Muscle of leg (tissue), 11 donors: ENCODE measurements around the gene DOCK8. TPM values are rescaled to one million over a fixed set of nuclear protein-coding genes. Genes with fewer than 3 reads are reported as not detected.
"Not testable (repeated sequence)": the region's sequence is repeated elsewhere in the genome, so short reads cannot be mapped to it uniquely, and the experiment has no call there.

Experiments
- DNase-seq: peaks from one replicate; pipeline ENCODE4 v3.0.0; 2013
- H3K27ac ChIP-seq: one replicate; pipeline ENCODE4 v1.5.1; 2013; ENCODE audit warnings: mild to moderate bottlenecking, low read length, control low read depth
- H3K27me3 ChIP-seq: one replicate; pipeline ENCODE4 v1.6.1; 2013; ENCODE audit warnings: low read length; ENCODE audit not compliant: control insufficient read depth, insufficient read depth
- H3K36me3 ChIP-seq: one replicate; pipeline ENCODE4 v1.6.1; 2013; ENCODE audit warnings: low read length; ENCODE audit not compliant: control insufficient read depth, insufficient read depth
- H3K4me1 ChIP-seq: one replicate; pipeline ENCODE4 v1.6.1; 2013; ENCODE audit warnings: low read length; ENCODE audit not compliant: control insufficient read depth, insufficient read depth
- H3K4me3 ChIP-seq: one replicate; pipeline ENCODE4 v1.5.1; 2013; ENCODE audit warnings: low read length, control low read depth
- H3K9me3 ChIP-seq: replicated peaks from 2 replicates; pipeline ENCODE4 v1.6.1; 2013; ENCODE audit warnings: low read depth, low read length; ENCODE audit not compliant: control insufficient read depth
- WGBS: methylation state at CpG from one replicate; pipeline ENCODE4 v1.1.5; 2013; ENCODE audit warnings: missing lambda C conversion rate; ENCODE audit not compliant: insufficient coverage; 5-methylcytosine and 5-hydroxymethylcytosine counted together
- polyA plus RNA-seq, 8 donors: library from polyadenylated mRNA; unstranded; fragments of 120-200 nt; gene quantifications; one replicate each; pipeline versions ENCODE4 v1.2.1 to v1.2.3, GENCODE V29; 2013; ENCODE audit warnings: inconsistent platforms in 1 of 8, low replicate concordance in 1 of 8; ENCODE audit not compliant: insufficient read length in 8 of 8, insufficient read depth in 1 of 8
- total RNA-seq: library from RNA; stranded (reverse); fragments of 120-200 nt; gene quantifications from one replicate; pipeline ENCODE4 v1.2.4, GENCODE V29; 2013

Gene DOCK8
- total and polyA plus RNA-seq, 9 donors = 3.2 to 8.4 (median 5.7) TPM

DNA sequence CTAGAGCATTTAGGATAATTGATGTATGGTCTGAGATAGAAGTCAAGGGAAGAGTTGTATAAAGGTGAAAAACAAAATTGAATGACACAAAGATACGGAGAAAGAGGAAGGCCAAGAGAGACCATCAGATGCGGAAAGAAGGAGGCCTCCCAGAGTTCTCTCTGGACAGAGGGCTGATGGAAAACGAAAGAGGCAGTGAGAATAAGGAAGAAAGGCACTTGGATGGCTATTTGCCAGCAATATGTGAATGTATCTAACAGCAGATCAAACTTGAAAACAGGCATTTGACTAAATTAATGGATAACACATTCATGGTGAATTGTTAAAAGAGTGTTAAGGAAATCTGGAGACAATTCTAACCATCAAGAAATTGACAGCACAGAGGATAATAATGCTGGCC lies 2.4 kb upstream of the DOCK8 start:
- peak; percentile 66 for DNase-seq
- H3K27ac ChIP-seq = no peak overlapping the region
- no peaks in the 10 kb centered on the region for H3K36me3 ChIP-seq
- WGBS = 92% methylated on average over 2 of the region's 3 CpGs
- no peaks in the 10 kb centered on the region for H3K9me3 ChIP-seq
- peaks cover 4% of the 10 kb centered on the region for H3K4me1 ChIP-seq
- H3K27me3 ChIP-seq = peaks cover 18% of the 10 kb centered on the region
- H3K4me3 ChIP-seq = no peak overlapping the region

DNA sequence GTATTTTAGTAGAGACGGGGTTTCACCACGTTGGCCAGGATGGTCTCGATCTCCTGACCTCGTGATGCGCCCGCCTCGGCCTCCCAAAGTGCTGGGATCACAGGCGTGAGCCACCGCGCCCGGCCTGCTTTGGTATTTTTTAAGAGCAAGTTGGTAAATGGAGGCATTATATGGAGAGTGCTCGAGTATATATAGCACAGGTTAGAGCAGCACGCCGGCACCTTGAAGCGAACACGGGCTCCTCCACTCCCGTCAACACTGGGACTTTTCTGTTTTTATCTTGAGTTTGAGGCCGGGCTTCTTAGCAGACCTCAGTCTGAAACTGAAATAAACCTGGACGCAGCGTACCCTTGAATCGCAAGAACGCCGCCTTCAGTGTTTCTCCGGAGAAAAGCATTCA lies 764 bp upstream of the DOCK8 start:
- WGBS = 91% methylated on average over 14 of the region's 24 CpGs
- H3K4me3 ChIP-seq, DNase-seq, H3K27ac ChIP-seq, H3K9me3 ChIP-seq, H3K36me3 ChIP-seq, H3K4me1 ChIP-seq: not testable (repeated sequence)
- peaks cover 18% of the 10 kb centered on the region for H3K27me3 ChIP-seq

DNA sequence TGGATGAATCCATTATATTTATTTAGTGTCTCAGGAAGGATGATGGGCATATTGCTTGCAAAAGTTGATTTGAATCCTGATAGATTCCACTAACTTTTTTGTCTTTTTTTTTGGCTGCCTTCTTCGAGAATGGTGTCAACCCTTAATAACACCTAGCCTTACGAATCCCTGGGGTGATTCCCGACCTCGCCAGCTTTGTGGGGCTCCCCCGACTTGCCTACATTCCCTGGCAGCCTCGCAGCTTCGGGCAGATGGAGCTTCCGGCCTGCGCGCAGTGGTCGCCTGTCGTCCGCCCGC lies 366 bp upstream of the DOCK8 start:
- WGBS = 4% methylated on average over 14 of the region's 14 CpGs
- no peak for DNase-seq
- no peaks in the 10 kb centered on the region for H3K9me3 ChIP-seq
- no peaks in the 10 kb centered on the region for H3K36me3 ChIP-seq
- H3K4me1 ChIP-seq = peaks cover 4% of the 10 kb centered on the region
- no peak overlapping the region for H3K27ac ChIP-seq
- H3K4me3 ChIP-seq = peak overlapping the region; percentile 29
- peaks cover 17% of the 10 kb centered on the region for H3K27me3 ChIP-seq

DNA sequence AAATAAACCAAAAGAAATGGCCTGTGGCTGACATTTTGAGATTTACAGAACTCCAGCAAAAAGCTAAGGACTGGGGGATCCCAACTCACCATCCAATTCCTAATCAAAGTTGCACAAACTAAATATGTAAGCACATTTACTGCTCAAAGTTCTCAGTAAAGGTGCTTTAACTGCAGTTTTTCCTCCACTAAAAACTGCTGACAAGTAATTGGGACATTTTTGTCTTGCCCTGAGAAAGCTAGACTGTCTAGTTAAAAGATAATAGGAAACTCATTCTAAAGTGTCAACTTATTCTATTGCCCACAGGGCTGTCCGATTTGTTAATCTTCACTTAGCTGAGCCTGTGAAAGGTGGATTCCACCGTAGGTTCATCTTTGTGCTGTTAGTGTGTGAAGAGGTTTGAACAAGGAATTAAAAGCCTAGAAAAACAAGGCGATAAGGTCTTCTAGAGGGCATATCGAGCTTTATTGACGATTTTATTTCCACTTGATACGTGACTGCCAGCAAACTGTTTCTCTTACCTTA lies 1.0 kb downstream of the DOCK8 start:
- no peak for DNase-seq
- 60% methylated on average over 2 of the region's 6 CpGs for WGBS
- Histone ChIP-seq H3K4me3 (peak overlapping the region; percentile 55), H3K4me1 (peaks cover 4% of the 10 kb centered on the region), H3K9me3 (no peaks in the 10 kb centered on the region), H3K27me3 (peaks cover 16% of the 10 kb centered on the region), H3K27ac (peak overlapping the region; percentile 59), H3K36me3 (no peaks in the 10 kb centered on the region)

DNA sequence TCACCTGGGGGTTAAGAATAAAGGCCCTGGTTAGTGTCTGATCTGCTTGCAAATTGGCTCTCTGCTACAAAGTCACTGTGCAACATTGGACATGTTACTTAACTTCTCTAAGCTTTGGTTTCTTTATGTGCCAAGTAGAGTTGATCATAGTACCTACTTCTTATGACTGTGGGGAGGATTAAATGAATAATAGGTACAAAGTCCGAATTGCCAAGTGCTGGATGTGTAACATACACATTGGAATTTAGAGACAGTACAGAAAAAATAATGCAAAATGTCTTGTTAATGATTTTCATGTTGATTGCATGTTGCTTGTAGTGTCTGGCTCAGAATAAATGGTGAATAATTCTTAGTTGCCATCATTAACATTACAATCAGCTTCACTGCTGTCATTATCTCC lies 2.2 kb downstream of the DOCK8 start:
- Histone ChIP-seq H3K4me3 (no peak overlapping the region), H3K36me3 (no peaks in the 10 kb centered on the region), H3K27ac (no peak overlapping the region), H3K4me1 (peaks cover 4% of the 10 kb centered on the region), H3K9me3 (no peaks in the 10 kb centered on the region), H3K27me3 (peaks cover 16% of the 10 kb centered on the region)
- no CpG with 5 or more reads among the region's 1 CpG for WGBS
- no peak for DNase-seq

DNA sequence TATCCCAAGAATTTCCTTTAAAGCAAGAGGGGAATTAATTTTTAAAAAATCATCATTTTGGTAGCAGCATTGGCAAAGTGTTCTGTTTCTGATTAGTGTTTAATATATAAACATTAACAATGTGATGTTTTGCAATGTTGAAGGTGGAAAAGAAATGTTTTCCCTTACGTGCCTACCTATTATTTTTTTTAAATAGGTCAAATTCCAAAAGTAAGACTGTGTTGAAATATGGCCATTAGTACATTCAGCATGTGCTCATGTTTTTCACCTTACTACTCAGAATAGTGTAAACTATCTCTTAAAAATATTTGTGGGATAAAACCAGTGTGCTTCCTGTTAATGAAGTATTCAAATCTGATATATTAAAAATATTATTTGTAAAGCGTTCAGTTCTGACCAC lies 3.3 kb downstream of the DOCK8 start:
- no CpG with 5 or more reads among the region's 2 CpGs for whole genome bisulfite sequencing
- no peak for DNase-seq
- Histone ChIP-seq H3K4me3 (no peak overlapping the region), H3K4me1 (peaks cover 4% of the 10 kb centered on the region), H3K9me3 (no peaks in the 10 kb centered on the region), H3K27ac (no peak overlapping the region), H3K27me3 (peaks cover 16% of the 10 kb centered on the region), H3K36me3 (no peaks in the 10 kb centered on the region)

DNA sequence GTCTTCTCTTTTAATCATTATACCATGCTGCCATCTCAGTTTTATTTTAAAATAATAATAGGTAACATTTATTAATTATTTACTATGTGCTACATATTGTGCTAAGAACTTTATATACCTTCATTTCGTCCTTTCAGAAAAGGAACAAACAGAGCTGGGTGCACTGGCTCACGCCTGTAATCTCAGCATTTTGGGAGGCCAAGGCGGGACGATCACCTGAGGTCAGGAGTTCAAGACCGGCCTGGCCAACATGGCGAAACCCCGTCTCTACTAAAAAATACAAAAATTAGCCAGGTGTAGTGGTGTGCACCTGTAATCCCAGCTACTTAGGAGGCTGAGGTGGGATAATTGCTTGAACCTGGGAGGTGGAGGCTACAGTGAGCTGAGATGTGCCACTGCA lies 4.4 kb downstream of the DOCK8 start:
- WGBS = 93% methylated on average over 3 of the region's 7 CpGs
- H3K27me3 ChIP-seq = peaks cover 13% of the 10 kb centered on the region
- not testable (repeated sequence) for H3K27ac ChIP-seq

DNA sequence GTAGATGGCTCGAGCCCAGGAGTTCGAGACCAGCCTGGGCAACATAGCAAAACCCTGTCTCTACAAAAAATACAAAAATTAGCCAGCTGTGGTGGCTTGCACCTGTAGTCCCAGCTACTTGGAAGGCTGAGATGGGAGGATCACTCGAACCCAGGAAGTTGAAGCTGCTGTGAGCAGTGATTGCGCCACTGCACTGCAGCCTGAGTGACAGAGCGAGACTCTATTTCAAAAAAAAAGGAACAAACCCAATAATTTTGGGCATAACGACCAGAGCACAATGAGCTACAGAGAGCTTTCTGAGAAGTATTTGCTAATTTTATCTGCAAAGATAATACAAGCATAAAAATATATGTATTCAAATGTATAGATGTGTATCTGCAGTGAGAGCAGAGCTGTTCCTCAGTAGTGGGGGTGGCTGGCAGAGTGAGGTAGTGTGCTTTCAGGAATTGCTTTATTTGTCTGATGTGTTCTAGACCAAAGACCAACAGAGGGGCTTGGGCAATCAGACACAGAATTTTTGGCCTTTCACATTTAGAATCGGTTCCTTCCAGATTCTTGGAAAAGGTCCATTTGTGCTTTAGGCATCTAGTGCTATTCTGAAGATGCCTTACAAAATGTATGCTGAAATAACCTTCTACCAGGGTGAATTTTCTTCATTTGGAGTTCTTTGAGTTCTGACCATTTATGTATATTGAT lies 5.2 kb downstream of the DOCK8 start:
- no CpG with 5 or more reads among the region's 7 CpGs for WGBS
- Histone ChIP-seq H3K27ac (no peak overlapping the region), H3K9me3 (no peaks in the 10 kb centered on the region), H3K4me1 (peaks cover 4% of the 10 kb centered on the region), H3K27me3 (peaks cover 12% of the 10 kb centered on the region), H3K4me3 (no peak overlapping the region), H3K36me3 (no peaks in the 10 kb centered on the region)
- peak; percentile 9 for DNase-seq

More for the DNA sequence above, 4.4 kb downstream of the DOCK8 start:
- H3K9me3 ChIP-seq, H3K4me3 ChIP-seq, DNase-seq, H3K36me3 ChIP-seq, H3K4me1 ChIP-seq: not testable (repeated sequence)

DNA sequence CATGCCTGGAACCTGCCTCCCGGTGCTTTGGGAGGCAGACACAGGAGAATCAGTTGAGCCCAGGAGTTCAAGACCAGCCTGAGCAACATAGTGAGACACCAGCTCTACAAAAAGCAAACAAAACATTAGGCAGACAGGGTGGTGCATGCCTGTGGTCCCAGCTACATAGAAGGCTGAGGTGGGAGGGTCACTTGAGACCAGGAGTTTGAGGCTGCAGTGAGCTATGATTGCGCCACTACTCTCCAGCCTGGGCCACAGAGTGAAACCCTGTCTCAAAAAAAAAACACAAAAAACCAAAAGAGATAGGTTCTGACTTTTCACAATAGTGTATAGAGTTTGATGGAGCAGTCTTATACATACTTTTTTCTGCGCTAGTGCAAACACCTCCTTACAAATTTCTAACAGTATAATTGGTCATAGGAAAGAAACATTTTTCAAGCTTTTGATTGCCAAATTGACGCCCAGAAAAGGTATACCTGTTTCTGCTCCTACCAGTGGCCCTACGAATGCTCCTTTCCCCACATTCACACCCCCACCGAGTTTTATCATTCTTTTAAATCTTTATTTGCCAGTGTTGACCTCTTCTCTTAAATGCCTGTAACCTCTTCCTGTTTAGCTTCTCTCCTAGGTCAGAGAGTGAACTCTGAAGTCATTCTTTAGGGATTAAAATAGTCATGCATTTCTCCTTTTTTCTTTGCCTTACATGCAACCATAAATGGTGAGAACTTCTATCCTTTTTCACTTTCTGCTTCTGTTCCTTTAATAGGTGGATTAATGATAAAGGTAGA lies 7.5 kb downstream of the DOCK8 start:
- no peaks in the 10 kb centered on the region for H3K36me3 ChIP-seq
- no peaks in the 10 kb centered on the region for H3K9me3 ChIP-seq
- WGBS = no CpG with 5 or more reads among the region's 6 CpGs
- peak; percentile 25 for DNase-seq
- no peaks in the 10 kb centered on the region for H3K4me1 ChIP-seq
- H3K27me3 ChIP-seq = peaks cover 3% of the 10 kb centered on the region
- H3K4me3 ChIP-seq = no peak overlapping the region
- no peak overlapping the region for H3K27ac ChIP-seq

DNA sequence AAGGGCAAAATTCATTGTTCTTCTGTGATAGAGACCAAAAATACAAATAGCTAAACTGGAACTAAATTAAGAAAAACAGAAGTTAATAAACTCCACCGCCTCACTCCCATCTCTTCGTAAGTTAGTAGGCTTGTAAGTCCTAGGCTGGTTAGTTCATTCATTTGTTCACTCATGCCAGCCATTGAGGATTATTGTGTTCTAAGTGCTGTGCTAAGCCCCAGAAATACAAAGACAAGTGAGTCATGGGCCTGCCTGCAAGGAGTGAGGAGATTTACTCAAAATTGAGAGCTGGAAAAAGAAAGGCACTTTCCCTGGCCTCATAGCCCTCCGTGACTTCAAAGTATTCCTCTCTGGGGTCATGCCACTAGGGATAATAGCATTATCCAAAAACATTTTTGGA lies 8.5 kb downstream of the DOCK8 start:
- WGBS = no CpG with 5 or more reads among the region's 3 CpGs
- no peak overlapping the region for H3K4me3 ChIP-seq
- H3K27ac ChIP-seq = no peak overlapping the region
- H3K36me3 ChIP-seq = no peaks in the 10 kb centered on the region
- no peak for DNase-seq
- H3K4me1 ChIP-seq = no peaks in the 10 kb centered on the region
- H3K9me3 ChIP-seq = no peaks in the 10 kb centered on the region
- H3K27me3 ChIP-seq = peaks cover 2% of the 10 kb centered on the region
